A673 (cell line): ENCODE data around the gene SPATA9. TPM values are rescaled to one million over a fixed set of nuclear protein-coding genes. Genes with fewer than 3 reads are reported as not detected.

Experiments
- BruUV-seq: library from RNA; stranded (reverse); fragments of 400-500 nt; replicated peaks from 2 replicates; lab custom pipeline; 2021; lab: Mats Ljungman, UMichigan
- CTCF ChIA-PET: fragments of 300-600 bp; sonication (Branson Sonifier 250); formaldehyde crosslinking; loops from one replicate; lab custom pipeline; 2022; ENCODE audit warnings: antibody characterized with exemption; lab: Charles Lee
- POLR2A ChIA-PET: fragments of 300-600 bp; sonication (Branson Sonifier 250); formaldehyde crosslinking; loops from one replicate; lab custom pipeline; 2022; ENCODE audit warnings: antibody characterized with exemption; ENCODE audit not compliant: low non-redundant PET; lab: Charles Lee
- DNase-seq: peaks from one replicate; pipeline ENCODE4 v3.0.0-alpha.2; 2015; ENCODE audit warnings: low spot score
- H3K27ac ChIP-seq: fragments of 200-600 bp; sonication (generic); 2 replicates; pipeline ENCODE4 v1.5.1; 2016; ENCODE audit warnings: mixed run types, low read depth, mild to moderate bottlenecking, mixed read lengths, antibody characterized with exemption, low read length; ENCODE audit not compliant: poor library complexity, severe bottlenecking
- H3K27me3 ChIP-seq: fragments of 200-600 bp; sonication (generic); replicated peaks from 2 replicates; pipeline ENCODE4 v1.6.1; 2017; ENCODE audit warnings: mixed run types, low read depth, mild to moderate bottlenecking, mixed read lengths, antibody characterized with exemption, low read length; ENCODE audit not compliant: insufficient read depth, poor library complexity
- H3K36me3 ChIP-seq: fragments of 200-600 bp; sonication (generic); 2 replicates; pipeline ENCODE4 v1.6.1; 2016; ENCODE audit warnings: mixed run types, mild to moderate bottlenecking, mixed read lengths, antibody characterized with exemption, low read length; ENCODE audit not compliant: insufficient read depth, poor library complexity, severe bottlenecking
- H3K4me1 ChIP-seq: fragments of 200-600 bp; sonication (generic); 2 replicates; pipeline ENCODE4 v1.6.1; 2017; ENCODE audit warnings: mixed run types, mild to moderate bottlenecking, mixed read lengths, antibody characterized with exemption, low read length; ENCODE audit not compliant: insufficient read depth, poor library complexity, severe bottlenecking
- H3K4me3 ChIP-seq: fragments of 200-600 bp; sonication (generic); 2 replicates; pipeline ENCODE4 v1.5.1; 2016; ENCODE audit warnings: low read depth, mixed run types, mild to moderate bottlenecking, mixed read lengths, low read length; ENCODE audit not compliant: poor library complexity, severe bottlenecking
- H3K9me3 ChIP-seq: fragments of 200-600 bp; sonication (generic); 2 replicates; pipeline ENCODE4 v1.6.1; 2016; ENCODE audit warnings: mixed run types, low read depth, mild to moderate bottlenecking, mixed read lengths, antibody characterized with exemption, low read length; ENCODE audit not compliant: poor library complexity, severe bottlenecking
- CTCF ChIP-seq: fragments of 300-800, 200-600 bp; sonication (generic); conservative IDR thresholded peaks from 2 replicates; pipeline ENCODE4 v1.5.1; 2017; ENCODE audit warnings: low read depth, mild to moderate bottlenecking, antibody characterized with exemption, low read length, moderate library complexity, mixed read lengths
- EZH2 ChIP-seq: fragments of 200-600 bp; sonication (generic); IDR thresholded peaks from 2 replicates; pipeline ENCODE4 v1.6.1; 2017; ENCODE audit warnings: borderline replicate concordance, low read depth, mild to moderate bottlenecking, mixed read lengths, antibody characterized with exemption, low read length; ENCODE audit not compliant: poor library complexity, severe bottlenecking
- intact Hi-C: fragments of 100-400 bp; cut with micrococcal nuclease; formaldehyde crosslinking; loops from one replicate; pipeline ENCODE4 v1.10.0; 2022; ENCODE audit not compliant: unreplicated experiment
- total RNA-seq: library from RNA; stranded (reverse); gene quantifications from 2 replicates; pipeline ENCODE4 v1.2.3, GENCODE V29; 2021

Gene SPATA9
- total RNA-seq, 1 experiment from 2014 or later: not detected

GRCh38 chr5:95689680-95690079 is 6.9 kb upstream of the SPATA9 start:
- H3K4me3 ChIP-seq: no peak overlapping the region
- H3K4me1 ChIP-seq: no peaks in the 10 kb centered on the region
- TF ChIP-seq CTCF (no peak), EZH2 (no peak)
- H3K27ac ChIP-seq: no peak overlapping the region
- ChIA-PET CTCF (interaction anchor here (0.6 kb wide), 1 partner anchor 36 kb away, joined by 5 read pairs; no protein-coding TSS in a partner anchor), POLR2A (no interaction called here)
- intact Hi-C loops: no loop called here
- no TSS peak for BruUV-seq
- no peak for DNase-seq
- no peaks in the 10 kb centered on the region for H3K27me3 ChIP-seq
- no peaks in the 10 kb centered on the region for H3K36me3 ChIP-seq
- H3K9me3 ChIP-seq: no peaks in the 10 kb centered on the region

GRCh38 chr5:95686651-95687050 is 3.9 kb upstream of the SPATA9 start:
- TF ChIP-seq CTCF (no peak), EZH2 (no peak)
- no peak for DNase-seq
- Histone ChIP-seq H3K27ac (no peak overlapping the region), H3K36me3 (no peaks in the 10 kb centered on the region), H3K4me1 (no peaks in the 10 kb centered on the region), H3K9me3 (no peaks in the 10 kb centered on the region), H3K4me3 (no peak overlapping the region), H3K27me3 (no peaks in the 10 kb centered on the region)
- intact Hi-C loops: no loop called here
- CTCF ChIA-PET: no interaction called here
- POLR2A ChIA-PET: no interaction called here
- BruUV-seq: no TSS peak

- TF ChIP-seq EZH2: no peak
- no peak for TF ChIP-seq CTCF
- DNase-seq: no peak
- ChIA-PET CTCF (no interaction called here), POLR2A (no interaction called here)
- no peak overlapping the region for H3K4me3 ChIP-seq
- H3K36me3 ChIP-seq: no peaks in the 10 kb centered on the region
- intact Hi-C loops: no loop called here
- no peaks in the 10 kb centered on the region for H3K4me1 ChIP-seq
- H3K27ac ChIP-seq: no peak overlapping the region
- no TSS peak for BruUV-seq
- H3K27me3 ChIP-seq: no peaks in the 10 kb centered on the region
- no peaks in the 10 kb centered on the region for H3K9me3 ChIP-seq
These were observed 1.6 kb upstream of the SPATA9 start for GRCh38 chr5:95684361-95684760.
